HepG2 (cell line): ENCODE data around the gene LMAN2. TPM values are rescaled to one million over a fixed set of nuclear protein-coding genes. Genes with fewer than 3 reads are reported as not detected.

Experiments used
- ATAC-seq: fragments of 200-7000 bp; cut with Tn5 transposase; 3 replicates; pipeline ENCODE4 v1.9.1; 2020; ENCODE audit warnings: mild to moderate bottlenecking, moderate library complexity
- BruUV-seq: library from RNA; stranded (reverse); fragments of 400-500 nt; replicated peaks from 2 replicates; lab custom pipeline; 2021; lab: Mats Ljungman, UMichigan
- CTCF ChIA-PET: fragments of 300-600 bp; formaldehyde crosslinking; extraction: SDS; loops from one replicate; lab custom pipeline; 2021; ENCODE audit warnings: low total read pairs, inconsistent platforms, low intra/inter-chr PET ratio; lab: Yijun Ruan, JAX
- POLR2A ChIA-PET: fragments of 350-600 bp; sonication (Branson Sonifier 250); formaldehyde crosslinking; loops from one replicate; lab custom pipeline; 2020; ENCODE audit warnings: antibody characterized with exemption, inconsistent platforms; lab: Yijun Ruan, JAX
- DNase-seq: peaks from one replicate; pipeline ENCODE4 v3.0.0-alpha.2; 2015; ENCODE audit warnings: low spot score
- FAIRE-seq: peaks from 3 replicates; lab custom pipeline; 2011; peaks lifted over from hg19 to GRCh38; lab: Jason Lieb, UNC
- H2AFZ ChIP-seq: one replicate; pipeline ENCODE4 v1.6.1; 2011; ENCODE audit warnings: low read length, inconsistent platforms
- H3K27ac ChIP-seq: fragments of 300-600 bp; 3 replicates; pipeline ENCODE4 v1.8.0; 2011; ENCODE audit warnings: mixed run types, mild to moderate bottlenecking, mixed read lengths, low read length, inconsistent platforms; ENCODE audit not compliant: insufficient read depth; ENCODE audit errors: extremely low read length
- H3K27me3 ChIP-seq, 2 experiments: fragments of 200-600 bp in 1 of 2; 2 replicates in 1 of 2; 3 replicates in 1 of 2; pipeline versions ENCODE4 v1.6.0 to v1.8.0; 2011; ENCODE audit warnings: low read length in 2 of 2, mild to moderate bottlenecking in 2 of 2, moderate library complexity in 2 of 2, inconsistent platforms in 1 of 2; ENCODE audit not compliant: insufficient read depth in 2 of 2, control insufficient read depth in 1 of 2
- H3K36me3 ChIP-seq, 2 experiments: fragments of 200-600 bp in 1 of 2; replicated peaks in 1 of 2; 2 replicates in 1 of 2; 3 replicates in 1 of 2; pipeline versions ENCODE4 v1.5.1 to v1.8.0; 2011; ENCODE audit warnings: low read length in 2 of 2, inconsistent platforms in 1 of 2; ENCODE audit not compliant: insufficient read depth in 2 of 2, control insufficient read depth in 1 of 2
- H3K4me1 ChIP-seq: 2 replicates; pipeline ENCODE4 v1.5.1; 2012; ENCODE audit warnings: low read length, inconsistent platforms; ENCODE audit not compliant: insufficient read depth
- H3K4me2 ChIP-seq: 2 replicates; pipeline ENCODE4 v1.6.0; 2011; ENCODE audit warnings: low read depth, low read length, inconsistent platforms
- H3K4me3 ChIP-seq, 3 experiments: fragments of 200-600 bp in 1 of 3; sonication (generic), shearing (Covaris generic) in 1 of 3; replicated peaks in 1 of 3; 2 replicates each; pipeline ENCODE4 v1.5.1; 2011 to 2016; ENCODE audit warnings: low read length in 3 of 3, inconsistent platforms in 2 of 3, low read depth in 2 of 3, mild to moderate bottlenecking in 2 of 3, control low read depth in 1 of 3, mixed read lengths in 1 of 3; ENCODE audit not compliant: insufficient read depth in 1 of 3
- H3K79me2 ChIP-seq: one replicate; pipeline ENCODE4 v1.6.1; 2011; ENCODE audit warnings: low read length, inconsistent platforms; ENCODE audit not compliant: insufficient read depth
- H3K9ac ChIP-seq: 2 replicates; pipeline ENCODE4 v1.6.0; 2011; ENCODE audit warnings: mild to moderate bottlenecking, low read depth, low read length, inconsistent platforms; ENCODE audit not compliant: insufficient read depth
- H3K9me3 ChIP-seq: 2 replicates; pipeline ENCODE4 v1.5.1; 2012; ENCODE audit warnings: mild to moderate bottlenecking, low read length
- H4K20me1 ChIP-seq: 2 replicates; pipeline ENCODE4 v1.6.0; 2011; ENCODE audit warnings: inconsistent platforms, mild to moderate bottlenecking, low read length, moderate library complexity; ENCODE audit not compliant: insufficient read depth
- BATF2 ChIP-seq: sonication (generic); formaldehyde crosslinking; IDR thresholded peaks from 2 replicates; pipeline ENCODE4 v1.8.0; 2022; ENCODE audit warnings: mild to moderate bottlenecking, missing genetic modification reagents, moderate library complexity
- CC2D1A ChIP-seq: sonication (generic); formaldehyde crosslinking; IDR thresholded peaks from 2 replicates; pipeline ENCODE4 v1.8.1; 2023; ENCODE audit warnings: mild to moderate bottlenecking, missing genetic modification reagents
- CREB1 ChIP-seq, 2 experiments: fragments of 450-650 bp in 1 of 2; IDR thresholded peaks; 2 replicates each; pipeline ENCODE4 v1.6.1; 2016 to 2017; ENCODE audit warnings: control low read depth in 1 of 2, mild to moderate bottlenecking in 1 of 2, missing compliant biosample characterization in 1 of 2, missing genetic modification characterization in 1 of 2
- HBP1 ChIP-seq: IDR thresholded peaks from 2 replicates; pipeline ENCODE4 v1.6.1; 2016; ENCODE audit warnings: low read depth, control low read depth
- HOMEZ ChIP-seq: IDR thresholded peaks from 2 replicates; pipeline ENCODE4 v1.6.1; 2016; ENCODE audit warnings: low read depth
- STAG1 ChIP-seq: sonication (generic); formaldehyde crosslinking; IDR thresholded peaks from 2 replicates; pipeline ENCODE4 v1.4.0; 2020; ENCODE audit warnings: missing genetic modification reagents
- TFAP4 ChIP-seq: sonication (generic); IDR thresholded peaks from 2 replicates; pipeline ENCODE4 v1.6.1; 2016; ENCODE audit warnings: low read depth, borderline replicate concordance
- ZNF460 ChIP-seq: sonication (generic); formaldehyde crosslinking; IDR thresholded peaks from 2 replicates; pipeline ENCODE4 v1.5.1; 2020; ENCODE audit warnings: missing genetic modification reagents, mild to moderate bottlenecking, borderline replicate concordance
- ZNF572 ChIP-seq: sonication (generic); formaldehyde crosslinking; IDR thresholded peaks from 2 replicates; pipeline ENCODE4 v1.5.1; 2020; ENCODE audit warnings: mild to moderate bottlenecking, missing genetic modification reagents
- ZNF687 ChIP-seq: sonication (generic); formaldehyde crosslinking; IDR thresholded peaks from 2 replicates; pipeline ENCODE4 v1.5.1; 2020; ENCODE audit warnings: mild to moderate bottlenecking, missing genetic modification reagents, moderate library complexity
- WGBS: methylation state at CpG from one replicate; pipeline ENCODE4 v1.1.6; 2017; ENCODE audit warnings: low lambda C conversion rate; 5-methylcytosine and 5-hydroxymethylcytosine counted together
- in situ Hi-C: cut with HindIII; loops from 2 replicates; pipeline ENCODE4 v1.10.0; 2017; ENCODE audit warnings: low pct_unique_long_range_greater_than_20kb; ENCODE audit not compliant: extremely low pct_ligation_motif_present
- intact Hi-C: fragments of 100-400 bp; cut with micrococcal nuclease; formaldehyde crosslinking; loops from one replicate; pipeline ENCODE4 v1.10.0; 2022; ENCODE audit not compliant: unreplicated experiment
- polyA plus RNA-seq, 8 experiments: library from polyadenylated mRNA; depleted of rRNA in 3 of 8; stranded (reverse) in 7 of 8; unstranded in 1 of 8; fragments of >200 nt; fragmentation: Illumina TruSeq in 4 of 8; extraction: Trizol in 4 of 8; gene quantifications; 2 replicates each; pipeline versions ENCODE4 v1.2.1 to v1.2.3, GENCODE V29; 2011 to 2016; ENCODE audit warnings: low read depth in 4 of 8, missing spikeins in 1 of 8, mixed read lengths in 1 of 8; ENCODE audit not compliant: insufficient read depth in 1 of 8
- total RNA-seq, 5 experiments: library from RNA; depleted of rRNA; stranded (reverse); fragments of >200 nt; fragmentation: Illumina TruSeq; extraction: Trizol; gene quantifications; 2 replicates each; pipeline ENCODE4 v1.2.3, GENCODE V29; 2016; ENCODE audit warnings: low read depth in 1 of 5
- TF ChIP-seq, protein P1 (sequence below): sonication (generic); formaldehyde crosslinking; IDR thresholded peaks from 2 replicates; pipeline ENCODE4 v1.5.0; 2020; ENCODE audit warnings: mild to moderate bottlenecking, missing genetic modification reagents, moderate library complexity

Gene LMAN2
- total and polyA plus RNA-seq, 2 of the 13 experiments (the other 11 are each of a cell fraction or from before 2014, with no cell fraction given), result 191 to 197 TPM

- DNase-seq, result peak; percentile 43
- ATAC-seq, result peak; percentile 9
- intact Hi-C loops, result loop anchor here (2.0 to 5.0 kb wide), 2 partner anchors 24 to 185 kb away; partner anchors contain the start of gene PDLIM7
- peaks cover 5% of the 10 kb centered on the region; the same call in 1 of the 2 replicates for H4K20me1 ChIP-seq
- peak overlapping the region; percentile 95 for H3K27ac ChIP-seq
- peak overlapping the region; percentile 39 to 79 (median 52) for H3K4me3 ChIP-seq
- WGBS, result 2% methylated on average over 3 of the region's 19 CpGs
- H3K4me1 ChIP-seq, result peaks cover 55% of the 10 kb centered on the region
- TSS peak; percentile 68 for BruUV-seq
- H3K9me3 ChIP-seq, result no peaks in the 10 kb centered on the region
- H2AFZ ChIP-seq, result no peak overlapping the region
- in situ Hi-C loops, result loop anchor here (5.0 kb wide), 2 partner anchors 50 to 135 kb away; partner anchors contain the start of gene PRR7
- peak overlapping the region; percentile 84 for H3K9ac ChIP-seq
- peak; percentile 21 for FAIRE-seq
- H3K27me3 ChIP-seq, result no peaks in the 10 kb centered on the region
- peaks cover 4% of the 10 kb centered on the region for H3K79me2 ChIP-seq
- CTCF ChIA-PET, result interaction anchor here (1.2 to 1.3 kb wide), 2 partner anchors 23 to 49 kb away, joined by 3 read pairs; no protein-coding TSS in a partner anchor
- POLR2A ChIA-PET, result interaction anchor here (1.1 to 4.0 kb wide), 4 partner anchors 39 to 218 kb away, joined by 4 to 30 read pairs (median 4); partner anchors contain the start of gene LMAN2
- H3K4me2 ChIP-seq, result peak overlapping the region; percentile 91
- peaks cover 4 to 10% of the 10 kb centered on the region in 2 experiments; a peak in 3 of 5 replicates for H3K36me3 ChIP-seq
- TF ChIP-seq ZNF687 (CRISPR knock-in tag), result peak; percentile 58; the same call in 1 of the 2 replicates
- peak; percentile 59; the same call in 1 of the 2 replicates for TF ChIP-seq ZNF572 (CRISPR knock-in tag)
- TF ChIP-seq CREB1 (IDR thresholded peaks at IDR 0.05), result no peak
- TF ChIP-seq CREB1 (CRISPR knock-in tag; IDR thresholded peaks at IDR 0.05), result 0 out of 2 replicates have a peak, but pooled peaks have one; percentile 46
- TF ChIP-seq HBP1, result no peak
- TF ChIP-seq BATF2 (CRISPR knock-in tag), result 0 out of 2 replicates have a peak, but pooled peaks have one; percentile 1
- TF ChIP-seq CC2D1A (CRISPR knock-in tag), result 0 out of 2 replicates have a peak, but pooled peaks have one; percentile 10
- no peak for TF ChIP-seq HOMEZ (CRISPR knock-in tag)
- TF ChIP-seq STAG1 (CRISPR knock-in tag), result 0 out of 2 replicates have a peak, but pooled peaks have one; percentile 3
- TF ChIP-seq ZNF460 (CRISPR knock-in tag), result no peak
- TF ChIP-seq TFAP4, result peak; percentile 63; the same call in 1 of the 2 replicates
- TF ChIP-seq, protein P1, sequence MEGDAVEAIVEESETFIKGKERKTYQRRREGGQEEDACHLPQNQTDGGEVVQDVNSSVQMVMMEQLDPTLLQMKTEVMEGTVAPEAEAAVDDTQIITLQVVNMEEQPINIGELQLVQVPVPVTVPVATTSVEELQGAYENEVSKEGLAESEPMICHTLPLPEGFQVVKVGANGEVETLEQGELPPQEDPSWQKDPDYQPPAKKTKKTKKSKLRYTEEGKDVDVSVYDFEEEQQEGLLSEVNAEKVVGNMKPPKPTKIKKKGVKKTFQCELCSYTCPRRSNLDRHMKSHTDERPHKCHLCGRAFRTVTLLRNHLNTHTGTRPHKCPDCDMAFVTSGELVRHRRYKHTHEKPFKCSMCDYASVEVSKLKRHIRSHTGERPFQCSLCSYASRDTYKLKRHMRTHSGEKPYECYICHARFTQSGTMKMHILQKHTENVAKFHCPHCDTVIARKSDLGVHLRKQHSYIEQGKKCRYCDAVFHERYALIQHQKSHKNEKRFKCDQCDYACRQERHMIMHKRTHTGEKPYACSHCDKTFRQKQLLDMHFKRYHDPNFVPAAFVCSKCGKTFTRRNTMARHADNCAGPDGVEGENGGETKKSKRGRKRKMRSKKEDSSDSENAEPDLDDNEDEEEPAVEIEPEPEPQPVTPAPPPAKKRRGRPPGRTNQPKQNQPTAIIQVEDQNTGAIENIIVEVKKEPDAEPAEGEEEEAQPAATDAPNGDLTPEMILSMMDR (CRISPR knock-in tag), result peak; percentile 55
These were observed 38.8 kb downstream of the LMAN2 start for GRCh38 chr5:177312649-177313181.
